Measurements from ENCODE around the gene ATP5F1D.

The ATP5F1D gene

DNA sequence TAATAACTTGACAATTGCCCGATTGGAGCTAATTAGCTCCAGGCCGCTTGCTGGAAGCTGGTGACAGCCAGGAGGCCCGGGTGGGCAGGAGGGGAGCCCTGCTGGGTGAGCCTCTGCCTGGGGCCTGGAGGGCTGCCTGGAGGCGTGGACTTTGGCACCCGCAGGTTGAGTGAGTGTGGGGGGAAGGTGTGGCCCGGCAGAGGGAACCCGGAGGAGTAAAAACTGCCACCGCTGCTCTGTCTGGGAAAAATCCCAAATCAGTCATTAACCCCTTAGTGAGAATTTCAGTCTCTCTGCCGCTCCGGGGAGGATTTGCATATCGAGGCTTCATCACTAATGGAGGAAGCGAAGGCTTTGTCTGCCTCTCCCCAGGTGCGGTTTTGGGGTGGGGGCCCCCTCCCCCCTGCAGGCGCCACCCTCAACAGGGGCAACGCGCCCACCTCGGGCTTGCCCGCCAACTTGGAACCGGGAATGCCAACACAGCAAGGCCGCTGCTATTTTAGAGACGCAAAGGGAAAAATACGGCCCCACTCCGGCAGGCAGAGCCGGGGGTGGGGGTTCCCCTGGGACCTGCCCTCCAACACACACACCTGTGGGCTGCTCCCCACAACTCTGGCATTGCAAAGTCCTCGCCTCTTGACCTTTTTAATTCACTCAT lies 50.3 kb downstream of the ATP5F1D start:
- Histone ChIP-seq H3K4me3 (IDR thresholded peaks at IDR 0.05; ENCODE audit: insufficient read depth, low read depth, low read length) (no peak overlapping the region), H3K79me2 (ENCODE audit: insufficient read depth, low read depth) (no peaks in the 10 kb centered on the region), H3K4me2 (peak overlapping the region; percentile 65), H3K27ac (no peak overlapping the region), H3K9ac (no peak overlapping the region), H3K27me3 (ENCODE audit: insufficient read depth, low read depth) (peaks cover 92% of the 10 kb centered on the region), H3K4me1 (ENCODE audit: low read depth, poor library complexity, severe bottlenecking) (peaks cover 14% of the 10 kb centered on the region), H3K36me3 (ENCODE audit: insufficient read depth) (no peaks in the 10 kb centered on the region), H2AFZ (ENCODE audit: low read depth) (peak overlapping the region; percentile 10; the same call in 1 of the 2 replicates), H4K20me1 (ENCODE audit: insufficient read depth) (no peaks in the 10 kb centered on the region)
- TF ChIP-seq, protein P1, sequence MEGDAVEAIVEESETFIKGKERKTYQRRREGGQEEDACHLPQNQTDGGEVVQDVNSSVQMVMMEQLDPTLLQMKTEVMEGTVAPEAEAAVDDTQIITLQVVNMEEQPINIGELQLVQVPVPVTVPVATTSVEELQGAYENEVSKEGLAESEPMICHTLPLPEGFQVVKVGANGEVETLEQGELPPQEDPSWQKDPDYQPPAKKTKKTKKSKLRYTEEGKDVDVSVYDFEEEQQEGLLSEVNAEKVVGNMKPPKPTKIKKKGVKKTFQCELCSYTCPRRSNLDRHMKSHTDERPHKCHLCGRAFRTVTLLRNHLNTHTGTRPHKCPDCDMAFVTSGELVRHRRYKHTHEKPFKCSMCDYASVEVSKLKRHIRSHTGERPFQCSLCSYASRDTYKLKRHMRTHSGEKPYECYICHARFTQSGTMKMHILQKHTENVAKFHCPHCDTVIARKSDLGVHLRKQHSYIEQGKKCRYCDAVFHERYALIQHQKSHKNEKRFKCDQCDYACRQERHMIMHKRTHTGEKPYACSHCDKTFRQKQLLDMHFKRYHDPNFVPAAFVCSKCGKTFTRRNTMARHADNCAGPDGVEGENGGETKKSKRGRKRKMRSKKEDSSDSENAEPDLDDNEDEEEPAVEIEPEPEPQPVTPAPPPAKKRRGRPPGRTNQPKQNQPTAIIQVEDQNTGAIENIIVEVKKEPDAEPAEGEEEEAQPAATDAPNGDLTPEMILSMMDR (conservative IDR thresholded peaks at IDR 0.05; ENCODE audit: low read depth, low read length): no peak

DNA sequence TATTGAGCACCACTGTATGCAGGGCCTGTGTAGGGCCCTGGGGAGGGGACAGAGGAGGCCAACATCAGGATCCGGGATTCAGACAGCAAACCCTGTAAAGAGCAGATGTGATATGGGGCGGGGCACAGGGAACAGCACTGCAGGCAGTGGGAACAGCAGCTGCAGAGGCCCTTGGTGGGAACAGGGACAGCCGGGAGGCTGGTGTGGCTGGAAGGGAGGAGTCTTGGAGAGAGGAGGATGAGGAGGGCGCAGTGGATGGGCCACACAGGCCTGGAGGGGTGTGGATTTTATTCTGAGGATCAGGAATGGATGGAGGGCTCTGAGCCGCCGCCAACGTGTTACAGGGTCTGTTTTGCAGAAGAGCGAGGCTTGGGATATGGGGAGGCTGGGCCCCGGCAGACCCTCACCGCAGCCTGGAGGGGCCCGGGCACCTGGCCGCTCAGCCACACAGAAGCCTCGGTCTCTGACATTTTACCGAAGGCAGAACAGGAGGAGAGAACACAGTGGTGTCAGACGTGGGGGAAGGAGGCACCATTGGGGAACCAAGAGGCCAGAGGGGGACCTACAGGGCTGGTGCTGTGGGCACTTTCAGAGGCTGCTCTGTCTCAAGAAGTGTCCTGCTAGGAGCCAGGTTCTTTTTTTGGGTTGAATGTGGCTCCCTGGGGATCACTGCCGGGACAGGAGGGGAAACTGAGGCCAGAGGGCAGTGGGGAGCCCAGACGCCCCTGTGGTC lies 51.0 kb downstream of the ATP5F1D start:
- Histone ChIP-seq H3K9ac (no peak overlapping the region), H3K36me3 (ENCODE audit: insufficient read depth) (no peaks in the 10 kb centered on the region), H3K4me2 (peak overlapping the region; percentile 65), H3K27ac (no peak overlapping the region), H4K20me1 (ENCODE audit: insufficient read depth) (no peaks in the 10 kb centered on the region), H2AFZ (ENCODE audit: low read depth) (peak overlapping the region; percentile 10; the same call in 1 of the 2 replicates), H3K4me3 (IDR thresholded peaks at IDR 0.05; ENCODE audit: insufficient read depth, low read depth, low read length) (no peak overlapping the region), H3K27me3 (ENCODE audit: insufficient read depth, low read depth) (peaks cover 92% of the 10 kb centered on the region), H3K79me2 (ENCODE audit: insufficient read depth, low read depth) (no peaks in the 10 kb centered on the region), H3K4me1 (ENCODE audit: low read depth, poor library complexity, severe bottlenecking) (peaks cover 14% of the 10 kb centered on the region)
- TF ChIP-seq, protein P1 (conservative IDR thresholded peaks at IDR 0.05; ENCODE audit: low read depth, low read length): no peak

DNA sequence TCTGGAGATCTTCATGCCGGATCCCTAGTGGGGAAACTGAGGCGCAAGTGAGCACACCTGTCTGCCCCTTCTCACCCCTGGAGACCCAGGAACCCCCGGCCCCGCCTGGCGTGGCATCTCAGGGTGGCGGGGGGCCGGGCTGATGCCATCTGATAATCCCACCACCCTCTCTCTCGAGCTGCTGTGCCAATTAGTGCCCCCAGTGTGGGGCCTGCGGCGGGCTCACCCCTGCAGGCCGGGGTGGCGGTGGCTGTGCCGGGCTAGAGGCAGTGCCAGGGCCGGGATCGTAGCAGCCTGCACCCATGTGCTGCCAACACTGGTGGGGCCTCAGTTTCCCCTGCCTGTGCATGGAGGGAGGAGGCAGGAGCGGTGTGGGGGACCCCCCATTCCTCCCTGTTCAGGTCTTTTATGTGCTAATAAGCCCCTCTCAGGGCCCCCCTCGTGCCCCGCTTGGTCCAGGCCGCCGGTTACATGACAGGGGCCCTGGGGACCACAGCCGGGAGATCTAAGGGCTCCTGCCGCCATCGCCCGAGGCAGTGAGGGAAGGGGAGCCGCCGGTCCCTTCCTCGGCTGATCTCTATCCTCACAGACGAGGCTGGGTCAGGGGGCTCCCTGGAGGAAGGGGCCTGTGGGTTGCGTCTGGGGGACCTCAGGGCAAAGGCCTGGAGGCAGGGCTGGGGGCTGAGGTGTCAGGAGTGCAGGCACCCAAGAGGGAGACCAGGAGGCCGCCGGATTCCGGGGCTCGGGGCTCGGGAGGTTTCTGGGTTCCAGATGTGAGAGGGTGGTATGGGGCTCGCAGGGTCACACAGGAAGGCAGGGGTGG lies 52.4 kb downstream of the ATP5F1D start:
- TF ChIP-seq, protein P1 (conservative IDR thresholded peaks at IDR 0.05; ENCODE audit: low read depth, low read length): no peak
- Histone ChIP-seq H3K27ac (no peak overlapping the region), H2AFZ (ENCODE audit: low read depth) (no peak overlapping the region), H3K36me3 (ENCODE audit: insufficient read depth) (no peaks in the 10 kb centered on the region), H3K27me3 (ENCODE audit: insufficient read depth, low read depth) (peaks cover 92% of the 10 kb centered on the region), H3K9ac (no peak overlapping the region), H3K4me2 (no peak overlapping the region), H3K79me2 (ENCODE audit: insufficient read depth, low read depth) (no peaks in the 10 kb centered on the region), H4K20me1 (ENCODE audit: insufficient read depth) (no peaks in the 10 kb centered on the region), H3K4me3 (IDR thresholded peaks at IDR 0.05; ENCODE audit: insufficient read depth, low read depth, low read length) (no peak overlapping the region), H3K4me1 (ENCODE audit: low read depth, poor library complexity, severe bottlenecking) (peaks cover 14% of the 10 kb centered on the region)
